HG02588 (cell line): ENCODE results near the gene CLEC4G.

Source experiments
- ATAC-seq: cut with Tn5 transposase; IDR thresholded peaks from one replicate; pipeline ENCODE4 v1.9.1; 2021; ENCODE audit warnings: mild to moderate bottlenecking, moderate library complexity; ENCODE audit not compliant: unreplicated experiment

Gene CLEC4G

GRCh38 chr19:7729831-7730285 is 2.1 kb downstream of the CLEC4G start:
- no peak for ATAC-seq

GRCh38 chr19:7729211-7729610 is 2.7 kb downstream of the CLEC4G start:
- ATAC-seq, result no peak

- no peak for ATAC-seq
Observed at GRCh38 chr19:7725791-7726190, 6.1 kb downstream of the CLEC4G start.

GRCh38 chr19:7722231-7722651 is 9.7 kb downstream of the CLEC4G start:
- no peak for ATAC-seq

GRCh38 chr19:7720351-7720750 is 11.6 kb downstream of the CLEC4G start:
- ATAC-seq, result no peak

- no peak for ATAC-seq
Observed at GRCh38 chr19:7718668-7719067, 13.2 kb downstream of the CLEC4G start.

GRCh38 chr19:7716762-7717161 is 15.1 kb downstream of the CLEC4G start:
- no peak for ATAC-seq

- ATAC-seq, result no peak
Observed at GRCh38 chr19:7715671-7716070, 16.2 kb downstream of the CLEC4G start.

GRCh38 chr19:7710616-7711015 is 21.3 kb downstream of the CLEC4G start:
- ATAC-seq, result no peak

- ATAC-seq, result no peak
Observed at GRCh38 chr19:7709932-7710460, 21.9 kb downstream of the CLEC4G start.

- no peak for ATAC-seq
Observed at GRCh38 chr19:7706955-7707456, 24.9 kb downstream of the CLEC4G start.

GRCh38 chr19:7706188-7706954 is 25.5 kb downstream of the CLEC4G start:
- ATAC-seq, result no peak

- no peak for ATAC-seq
Observed at GRCh38 chr19:7705387-7706187, 26.3 kb downstream of the CLEC4G start.

- ATAC-seq, result no peak
Observed at GRCh38 chr19:7704280-7705060, 27.4 kb downstream of the CLEC4G start.

GRCh38 chr19:7703332-7703731 is 28.6 kb downstream of the CLEC4G start:
- ATAC-seq, result no peak

- ATAC-seq, result peak; percentile 45
Observed at GRCh38 chr19:7701654-7702457, 30.1 kb downstream of the CLEC4G start, which contains the start of gene FCER2. TSS of gene FCER2 (minus strand) at chr19:7702131. CDS start at chr19:7699760, 2,371 bp downstream.

GRCh38 chr19:7701049-7701653 is 30.8 kb downstream of the CLEC4G start:
- no peak for ATAC-seq

GRCh38 chr19:7699417-7700401 is 32.2 kb downstream of the CLEC4G start:
- ATAC-seq, result no peak
